OCI-LY1 (cell line): ENCODE measurements around the gene NPAS2.

ENCODE experiments used
- H2AFZ ChIP-seq: fragments of 200-600 bp; sonication (generic), shearing (Covaris generic); 2 replicates; pipeline ENCODE4 v1.6.0; 2014; ENCODE audit warnings: antibody characterized with exemption, mild to moderate bottlenecking, low read length
- H3F3A ChIP-seq: fragments of 200-600 bp; sonication (generic), shearing (Covaris generic); 2 replicates; pipeline ENCODE4 v1.6.0; 2014; ENCODE audit warnings: mild to moderate bottlenecking, antibody characterized with exemption, low read length, moderate library complexity; ENCODE audit not compliant: insufficient read depth
- H3K27ac ChIP-seq: fragments of 200-600 bp; sonication (generic); 2 replicates; pipeline ENCODE4 v1.5.1; 2014; ENCODE audit warnings: low read length, mixed run types, mild to moderate bottlenecking, low read depth; ENCODE audit not compliant: poor library complexity, severe bottlenecking
- H3K27me3 ChIP-seq: fragments of 200-600 bp; sonication (generic); 2 replicates; pipeline ENCODE4 v1.6.0; 2014; ENCODE audit warnings: antibody characterized with exemption, mild to moderate bottlenecking, low read length, moderate library complexity; ENCODE audit not compliant: insufficient read depth
- H3K36me3 ChIP-seq: fragments of 200-600 bp; sonication (generic); 2 replicates; pipeline ENCODE4 v1.6.1; 2014; ENCODE audit warnings: mild to moderate bottlenecking, antibody characterized with exemption, low read length, moderate library complexity, mixed read lengths; ENCODE audit not compliant: insufficient read depth
- H3K4me1 ChIP-seq: fragments of 200-600 bp; sonication (generic); 2 replicates; pipeline ENCODE4 v1.5.1; 2014; ENCODE audit warnings: mild to moderate bottlenecking, low read length, moderate library complexity; ENCODE audit not compliant: insufficient read depth, severe bottlenecking
- H3K4me2 ChIP-seq: fragments of 200-600 bp; sonication (generic), shearing (Covaris generic); 2 replicates; pipeline ENCODE4 v1.6.1; 2014; ENCODE audit warnings: low read length
- H3K4me3 ChIP-seq: fragments of 200-600 bp; sonication (generic); 2 replicates; pipeline ENCODE4 v1.5.1; 2014; ENCODE audit warnings: low read length, low read depth, mild to moderate bottlenecking, mixed read lengths; ENCODE audit not compliant: poor library complexity, severe bottlenecking
- H3K79me2 ChIP-seq: fragments of 200-600 bp; shearing (Covaris generic); 2 replicates; pipeline ENCODE4 v1.6.1; 2016; ENCODE audit warnings: mixed run types, low read length, mixed read lengths; ENCODE audit not compliant: insufficient read depth
- H3K9ac ChIP-seq: fragments of 200-600 bp; sonication (generic), shearing (Covaris generic); 2 replicates; pipeline ENCODE4 v1.6.1; 2014; ENCODE audit warnings: mild to moderate bottlenecking, low read length, mixed read lengths
- H3K9me2 ChIP-seq: fragments of 200-600 bp; sonication (generic), shearing (Covaris generic); 2 replicates; pipeline ENCODE4 v1.6.1; 2014; ENCODE audit warnings: low read depth, mild to moderate bottlenecking, low read length, mixed read lengths
- H3K9me3 ChIP-seq: fragments of 200-600 bp; shearing (Covaris generic); 2 replicates; pipeline ENCODE4 v1.6.1; 2014; ENCODE audit warnings: low read length, mixed read lengths
- H4K20me1 ChIP-seq: fragments of 200-600 bp; sonication (generic), shearing (Covaris generic); 2 replicates; pipeline ENCODE4 v1.6.0; 2016; ENCODE audit warnings: mild to moderate bottlenecking, low read length; ENCODE audit not compliant: insufficient read depth
- EZH2 ChIP-seq: fragments of 200-600 bp; sonication (generic), shearing (Covaris generic); IDR thresholded peaks from 2 replicates; pipeline ENCODE4 v1.8.0; 2017; ENCODE audit warnings: borderline replicate concordance, mixed run types, mild to moderate bottlenecking, antibody characterized with exemption, low read length, moderate library complexity, mixed read lengths
- TF ChIP-seq, protein P1 (sequence below): fragments of 200-600 bp; sonication (generic), shearing (Covaris generic); IDR thresholded peaks from 2 replicates; pipeline ENCODE4 v1.5.1; 2017; ENCODE audit warnings: mild to moderate bottlenecking, antibody characterized with exemption, low read length, moderate library complexity, mixed read lengths

NPAS2 gene

DNA sequence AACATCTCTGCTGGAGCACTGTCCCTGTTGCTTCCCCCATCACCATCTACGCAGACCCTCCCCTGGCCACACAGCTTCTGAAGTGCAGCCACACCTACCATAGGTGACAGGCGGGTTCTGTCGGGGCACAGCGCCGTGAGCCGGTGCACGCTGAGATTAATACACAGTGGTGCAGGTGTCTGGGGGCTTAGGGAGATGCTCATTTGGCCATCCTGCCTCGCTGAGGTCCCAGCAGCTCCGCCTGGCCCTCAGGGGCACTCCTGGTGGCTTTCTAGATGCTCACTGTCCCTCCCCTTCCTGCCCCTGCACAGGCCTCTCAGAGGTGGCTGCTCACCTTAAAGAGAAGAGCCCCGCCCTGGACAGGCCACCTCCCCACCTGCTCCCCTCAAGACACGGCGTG, 163.3 kb downstream of the NPAS2 start:
- Histone ChIP-seq H3K4me1 (peaks cover 54% of the 10 kb centered on the region), H2AFZ (no peak overlapping the region), H3K9ac (no peak overlapping the region), H4K20me1 (no peaks in the 10 kb centered on the region), H3K9me2 (no peaks in the 10 kb centered on the region), H3K36me3 (no peaks in the 10 kb centered on the region), H3K4me3 (no peak overlapping the region), H3K4me2 (no peak overlapping the region), H3K27me3 (no peaks in the 10 kb centered on the region), H3K79me2 (no peaks in the 10 kb centered on the region), H3K27ac (peak overlapping the region; percentile 56), H3K9me3 (no peaks in the 10 kb centered on the region), H3F3A (no peaks in the 10 kb centered on the region)
- TF ChIP-seq EZH2, result no peak
- TF ChIP-seq, protein P1, sequence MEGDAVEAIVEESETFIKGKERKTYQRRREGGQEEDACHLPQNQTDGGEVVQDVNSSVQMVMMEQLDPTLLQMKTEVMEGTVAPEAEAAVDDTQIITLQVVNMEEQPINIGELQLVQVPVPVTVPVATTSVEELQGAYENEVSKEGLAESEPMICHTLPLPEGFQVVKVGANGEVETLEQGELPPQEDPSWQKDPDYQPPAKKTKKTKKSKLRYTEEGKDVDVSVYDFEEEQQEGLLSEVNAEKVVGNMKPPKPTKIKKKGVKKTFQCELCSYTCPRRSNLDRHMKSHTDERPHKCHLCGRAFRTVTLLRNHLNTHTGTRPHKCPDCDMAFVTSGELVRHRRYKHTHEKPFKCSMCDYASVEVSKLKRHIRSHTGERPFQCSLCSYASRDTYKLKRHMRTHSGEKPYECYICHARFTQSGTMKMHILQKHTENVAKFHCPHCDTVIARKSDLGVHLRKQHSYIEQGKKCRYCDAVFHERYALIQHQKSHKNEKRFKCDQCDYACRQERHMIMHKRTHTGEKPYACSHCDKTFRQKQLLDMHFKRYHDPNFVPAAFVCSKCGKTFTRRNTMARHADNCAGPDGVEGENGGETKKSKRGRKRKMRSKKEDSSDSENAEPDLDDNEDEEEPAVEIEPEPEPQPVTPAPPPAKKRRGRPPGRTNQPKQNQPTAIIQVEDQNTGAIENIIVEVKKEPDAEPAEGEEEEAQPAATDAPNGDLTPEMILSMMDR, result no peak

DNA sequence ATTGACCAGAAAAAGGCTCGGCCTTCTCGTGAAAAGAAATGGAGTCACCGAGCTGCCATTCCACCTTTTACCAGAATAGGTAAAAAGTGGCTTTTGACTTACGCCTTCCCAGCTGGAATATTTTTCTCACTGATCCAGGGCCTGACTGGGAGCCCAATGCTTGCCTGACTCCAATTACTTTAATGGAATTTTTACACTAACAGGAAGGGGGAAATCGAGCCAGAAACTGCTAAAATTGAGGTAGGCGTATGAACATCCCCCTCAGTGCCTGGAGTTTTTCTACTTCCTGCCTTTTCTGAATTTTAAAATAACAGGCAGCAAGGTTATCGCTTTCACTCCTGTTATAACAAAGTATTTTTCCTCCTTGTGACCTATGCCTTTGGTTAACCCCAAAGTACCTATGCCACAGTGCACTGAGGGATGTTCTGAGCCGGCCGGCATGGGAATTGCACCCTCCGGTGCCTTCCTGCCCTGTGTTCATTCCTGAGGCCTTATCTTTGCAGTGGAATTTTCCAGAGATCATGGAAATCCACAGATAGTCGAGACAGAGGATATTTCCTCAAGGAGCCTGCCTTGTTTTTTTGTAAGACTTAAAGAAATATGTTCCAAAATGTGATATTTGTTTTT, 163.9 kb downstream of the NPAS2 start:
- Histone ChIP-seq H4K20me1 (no peaks in the 10 kb centered on the region), H3K4me2 (no peak overlapping the region), H3K4me3 (no peak overlapping the region), H3K9me3 (no peaks in the 10 kb centered on the region), H3K9ac (no peak overlapping the region), H3K79me2 (no peaks in the 10 kb centered on the region), H2AFZ (no peak overlapping the region), H3K27ac (peak overlapping the region; percentile 56), H3K36me3 (no peaks in the 10 kb centered on the region), H3K9me2 (no peaks in the 10 kb centered on the region), H3K4me1 (peaks cover 48% of the 10 kb centered on the region), H3F3A (no peaks in the 10 kb centered on the region), H3K27me3 (no peaks in the 10 kb centered on the region)
- TF ChIP-seq, protein P1, result no peak
- no peak for TF ChIP-seq EZH2

DNA sequence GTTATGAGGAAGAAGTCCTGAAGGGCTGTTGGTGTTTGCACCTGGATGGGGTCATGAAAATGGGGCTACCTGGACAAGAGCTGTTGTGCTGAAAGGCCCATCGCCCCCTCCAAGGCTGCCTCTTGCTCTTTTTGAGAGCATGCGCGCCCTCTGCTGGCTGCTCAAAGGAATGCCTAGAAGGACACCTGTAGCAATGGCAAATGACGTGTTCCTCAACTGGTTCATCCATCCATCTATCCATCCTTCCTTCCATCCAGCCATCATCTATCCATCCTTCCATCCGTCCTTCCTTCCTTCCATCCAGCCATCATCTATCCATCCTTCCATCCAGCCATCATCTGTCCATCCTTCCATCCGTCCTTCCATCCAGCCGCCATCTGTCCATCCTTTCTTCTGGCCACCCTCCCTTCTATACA, 165.0 kb downstream of the NPAS2 start:
- H3K27ac ChIP-seq, result no peak overlapping the region
- no peaks in the 10 kb centered on the region for H3K9me2 ChIP-seq
- TF ChIP-seq, protein P1, result peak; percentile 90
- no peak for TF ChIP-seq EZH2
- no peaks in the 10 kb centered on the region for H3K36me3 ChIP-seq
- no peak overlapping the region for H3K4me2 ChIP-seq
- H3K9me3 ChIP-seq, result no peaks in the 10 kb centered on the region
- H3K4me1 ChIP-seq, result peaks cover 39% of the 10 kb centered on the region
- H3K4me3 ChIP-seq, result no peak overlapping the region
- no peaks in the 10 kb centered on the region for H3K27me3 ChIP-seq
- H3K79me2 ChIP-seq, result no peaks in the 10 kb centered on the region
- H3K9ac ChIP-seq, result no peak overlapping the region
- no peaks in the 10 kb centered on the region for H3F3A ChIP-seq
- H2AFZ ChIP-seq, result no peak overlapping the region
- no peaks in the 10 kb centered on the region for H4K20me1 ChIP-seq
